HEK293T (cell line): Measurements from ENCODE around the gene IL6.
"Not testable (repeated sequence)": the region's sequence is repeated elsewhere in the genome, so short reads cannot be mapped to it uniquely, and the experiment has no call there.

Experiments used
- CTCF ChIA-PET: fragments of 350-600 bp; formaldehyde crosslinking; extraction: SDS; loops from one replicate; lab custom pipeline; 2021; ENCODE audit warnings: antibody characterized with exemption, inconsistent platforms; lab: Yijun Ruan, JAX
- POLR2A ChIA-PET: fragments of 350-600 bp; formaldehyde crosslinking; extraction: SDS; loops from one replicate; lab custom pipeline; 2020; ENCODE audit warnings: antibody characterized with exemption, inconsistent platforms; lab: Yijun Ruan, JAX
- DNase-seq: peaks from one replicate; pipeline ENCODE4 v3.0.0; 2012; ENCODE audit warnings: mixed read lengths; ENCODE audit errors: extremely low spot score
- ARNT ChIP-seq: fragments of 450-650 bp; IDR thresholded peaks from 2 replicates; pipeline ENCODE4 v1.6.1; 2017; ENCODE audit warnings: mild to moderate bottlenecking
- BHLHE40 ChIP-seq: fragments of 450-650 bp; IDR thresholded peaks from 2 replicates; pipeline ENCODE4 v1.6.1; 2016; ENCODE audit warnings: mild to moderate bottlenecking, moderate library complexity, borderline replicate concordance
- CTBP1 ChIP-seq: fragments of 450-650 bp; IDR thresholded peaks from 2 replicates; pipeline ENCODE4 v1.6.1; 2016; ENCODE audit warnings: borderline replicate concordance
- ELF4 ChIP-seq: fragments of 450-650 bp; IDR thresholded peaks from 2 replicates; pipeline ENCODE4 v1.6.1; 2017; ENCODE audit warnings: antibody characterized with exemption
- FOXA1 ChIP-seq: fragments of 450-650 bp; IDR thresholded peaks from 2 replicates; pipeline ENCODE4 v1.6.1; 2016; ENCODE audit warnings: mild to moderate bottlenecking
- FOXK2 ChIP-seq: fragments of 450-650 bp; IDR thresholded peaks from 2 replicates; pipeline ENCODE4 v1.6.1; 2016; ENCODE audit warnings: mild to moderate bottlenecking
- HDGF ChIP-seq: fragments of 450-650 bp; IDR thresholded peaks from 2 replicates; pipeline ENCODE4 v1.6.1; 2017; ENCODE audit warnings: antibody characterized with exemption, borderline replicate concordance
- L3MBTL2 ChIP-seq: fragments of 450-650 bp; conservative IDR thresholded peaks from 2 replicates; pipeline ENCODE4 v1.6.1; 2016; ENCODE audit warnings: mild to moderate bottlenecking
- LEF1 ChIP-seq: fragments of 450-650 bp; IDR thresholded peaks from 2 replicates; pipeline ENCODE4 v1.6.1; 2017; ENCODE audit warnings: mild to moderate bottlenecking, borderline replicate concordance
- NFRKB ChIP-seq: fragments of 450-650 bp; IDR thresholded peaks from 2 replicates; pipeline ENCODE4 v1.6.1; 2016; ENCODE audit warnings: mild to moderate bottlenecking, moderate library complexity
- PKNOX1 ChIP-seq: fragments of 450-650 bp; IDR thresholded peaks from 2 replicates; pipeline ENCODE4 v1.6.1; 2016
- SP1 ChIP-seq: fragments of 450-650 bp; IDR thresholded peaks from 2 replicates; pipeline ENCODE4 v1.6.1; 2017
- SUZ12 ChIP-seq: fragments of 450-650 bp; IDR thresholded peaks from 2 replicates; pipeline ENCODE4 v1.6.1; 2016; ENCODE audit warnings: mild to moderate bottlenecking
- TARDBP ChIP-seq: fragments of 450-650 bp; IDR thresholded peaks from 2 replicates; pipeline ENCODE4 v1.6.1; 2016
- ZNF384 ChIP-seq: fragments of 450-650 bp; IDR thresholded peaks from 2 replicates; pipeline ENCODE4 v1.6.1; 2016

Gene IL6

GRCh38 chr7:22697322-22697859, 29.6 kb upstream of the IL6 start:
- no peak for DNase-seq
- TF ChIP-seq LEF1, result no peak
- no peak for TF ChIP-seq SP1
- TF ChIP-seq FOXA1, result no peak
- no peak for TF ChIP-seq ZNF384
- TF ChIP-seq ARNT, result no peak
- no peak for TF ChIP-seq NFRKB
- no peak for TF ChIP-seq FOXK2
- TF ChIP-seq HDGF, result no peak
- no peak for TF ChIP-seq BHLHE40
- CTCF ChIA-PET, result interaction anchor here (0.7 kb wide), 1 partner anchor 84 kb away, joined by 5 read pairs; no protein-coding TSS in a partner anchor
- POLR2A ChIA-PET, result no interaction called here

GRCh38 chr7:22697876-22698606, 29.0 kb upstream of the IL6 start:
- TF ChIP-seq ELF4 (no peak), NFRKB (no peak), TARDBP (no peak), ARNT (no peak), FOXA1 (no peak), SUZ12 (no peak), SP1 (no peak), HDGF (no peak), PKNOX1 (no peak)
- ChIA-PET CTCF (interaction anchor here (0.7 kb wide), 1 partner anchor 84 kb away, joined by 5 read pairs; no protein-coding TSS in a partner anchor), POLR2A (no interaction called here)
- DNase-seq, result no peak

GRCh38 chr7:22698767-22699166, 28.2 kb upstream of the IL6 start:
- DNase-seq, result no peak
- TF ChIP-seq ZNF384, result no peak
- TF ChIP-seq FOXA1, result no peak
- no peak for TF ChIP-seq CTBP1
- TF ChIP-seq TARDBP, result no peak
- TF ChIP-seq ELF4, result no peak
- TF ChIP-seq SUZ12, result no peak
- TF ChIP-seq PKNOX1, result no peak
- TF ChIP-seq SP1, result no peak
- no peak for TF ChIP-seq FOXK2
- no peak for TF ChIP-seq LEF1
- TF ChIP-seq L3MBTL2, result no peak
- TF ChIP-seq HDGF, result no peak
- no peak for TF ChIP-seq BHLHE40
- ChIA-PET POLR2A (no interaction called here), CTCF (no interaction called here)

GRCh38 chr7:22700559-22701002, 26.4 kb upstream of the IL6 start:
- ChIA-PET POLR2A (no interaction called here), CTCF (no interaction called here)
- no peak for TF ChIP-seq ZNF384
- TF ChIP-seq LEF1, result no peak
- TF ChIP-seq FOXK2, result no peak
- DNase-seq, result no peak

GRCh38 chr7:22702516-22702915, 24.5 kb upstream of the IL6 start:
- POLR2A ChIA-PET, result no interaction called here
- TF ChIP-seq ARNT, result no peak
- no peak for TF ChIP-seq FOXK2
- no peak for DNase-seq
- CTCF ChIA-PET, result no interaction called here

- CTCF ChIA-PET, POLR2A ChIA-PET, DNase-seq: not testable (repeated sequence)
Measured at GRCh38 chr7:22703107-22703855, 23.7 kb upstream of the IL6 start.

- DNase-seq, CTCF ChIA-PET, POLR2A ChIA-PET: not testable (repeated sequence)
Measured at GRCh38 chr7:22703978-22704610, 22.9 kb upstream of the IL6 start.

GRCh38 chr7:22704722-22705121, 22.3 kb upstream of the IL6 start:
- CTCF ChIA-PET, DNase-seq, POLR2A ChIA-PET: not testable (repeated sequence)

- POLR2A ChIA-PET, DNase-seq, CTCF ChIA-PET: not testable (repeated sequence)
Measured at GRCh38 chr7:22705874-22706273, 21.1 kb upstream of the IL6 start.

GRCh38 chr7:22707026-22707691, 19.8 kb upstream of the IL6 start:
- CTCF ChIA-PET, DNase-seq, POLR2A ChIA-PET: not testable (repeated sequence)

GRCh38 chr7:22708214-22708613, 18.8 kb upstream of the IL6 start:
- CTCF ChIA-PET, POLR2A ChIA-PET, DNase-seq: not testable (repeated sequence)

- DNase-seq, POLR2A ChIA-PET, CTCF ChIA-PET: not testable (repeated sequence)
Measured at GRCh38 chr7:22708677-22709061, 18.3 kb upstream of the IL6 start.
